Kidney epithelial cell (primary cell): ENCODE results near the gene ADAM23. TPM values are rescaled to one million over a fixed set of nuclear protein-coding genes. Genes with fewer than 3 reads are reported as not detected.

Experiments
- DNase-seq: peaks from one replicate; pipeline ENCODE4 v3.0.0-alpha.2; 2010; ENCODE audit warnings: low read depth
- H3K27me3 ChIP-seq: 2 replicates; pipeline ENCODE4 v1.6.0; 2011; ENCODE audit warnings: low read length; ENCODE audit not compliant: control insufficient read depth, insufficient read depth
- H3K36me3 ChIP-seq: 2 replicates; pipeline ENCODE4 v1.5.1; 2011; ENCODE audit warnings: low read length; ENCODE audit not compliant: control insufficient read depth, insufficient read depth
- H3K4me3 ChIP-seq: 2 replicates; pipeline ENCODE4 v1.5.1; 2011; ENCODE audit warnings: low read depth, mild to moderate bottlenecking, control low read depth, low read length
- total RNA-seq: library from RNA; depleted of rRNA; stranded (reverse); fragments of >200 nt; gene quantifications from 2 replicates; pipeline ENCODE4 v1.2.3, GENCODE V29; 2015
- TF ChIP-seq, protein P1 (sequence below): IDR thresholded peaks from 2 replicates; pipeline ENCODE4 v1.5.1; 2011; ENCODE audit warnings: mild to moderate bottlenecking, moderate library complexity, low read length, control low read depth, inconsistent platforms; ENCODE audit not compliant: insufficient read depth, poor library complexity, severe bottlenecking

The ADAM23 gene
- total RNA-seq, 1 donor from 2014 or later, result 0.21 TPM

- Histone ChIP-seq H3K4me3 (no peak overlapping the region), H3K27me3 (no peaks in the 10 kb centered on the region), H3K36me3 (no peaks in the 10 kb centered on the region)
- TF ChIP-seq, protein P1, sequence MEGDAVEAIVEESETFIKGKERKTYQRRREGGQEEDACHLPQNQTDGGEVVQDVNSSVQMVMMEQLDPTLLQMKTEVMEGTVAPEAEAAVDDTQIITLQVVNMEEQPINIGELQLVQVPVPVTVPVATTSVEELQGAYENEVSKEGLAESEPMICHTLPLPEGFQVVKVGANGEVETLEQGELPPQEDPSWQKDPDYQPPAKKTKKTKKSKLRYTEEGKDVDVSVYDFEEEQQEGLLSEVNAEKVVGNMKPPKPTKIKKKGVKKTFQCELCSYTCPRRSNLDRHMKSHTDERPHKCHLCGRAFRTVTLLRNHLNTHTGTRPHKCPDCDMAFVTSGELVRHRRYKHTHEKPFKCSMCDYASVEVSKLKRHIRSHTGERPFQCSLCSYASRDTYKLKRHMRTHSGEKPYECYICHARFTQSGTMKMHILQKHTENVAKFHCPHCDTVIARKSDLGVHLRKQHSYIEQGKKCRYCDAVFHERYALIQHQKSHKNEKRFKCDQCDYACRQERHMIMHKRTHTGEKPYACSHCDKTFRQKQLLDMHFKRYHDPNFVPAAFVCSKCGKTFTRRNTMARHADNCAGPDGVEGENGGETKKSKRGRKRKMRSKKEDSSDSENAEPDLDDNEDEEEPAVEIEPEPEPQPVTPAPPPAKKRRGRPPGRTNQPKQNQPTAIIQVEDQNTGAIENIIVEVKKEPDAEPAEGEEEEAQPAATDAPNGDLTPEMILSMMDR, result no peak
- DNase-seq, result no peak
Observed at GRCh38 chr2:206603243-206603642, 159.9 kb downstream of the ADAM23 start.

DNA sequence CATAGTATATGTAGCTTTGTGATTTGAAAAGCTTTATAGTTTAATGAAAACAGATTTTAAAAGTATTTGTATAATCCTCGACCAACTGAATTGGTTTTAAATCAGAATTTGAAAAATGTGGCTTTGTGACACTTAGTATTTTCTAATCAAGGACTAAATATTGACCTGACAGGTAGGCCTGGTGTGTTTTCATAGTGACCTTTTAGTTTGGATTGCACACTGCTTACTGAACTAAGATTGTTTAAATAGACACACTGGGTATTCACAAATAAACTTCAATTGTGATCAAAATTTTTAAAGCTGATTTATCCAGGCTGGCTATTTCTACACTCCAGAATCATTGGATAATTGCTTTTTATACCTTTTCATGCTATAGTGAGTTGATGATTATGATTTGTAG, 167.1 kb downstream of the ADAM23 start:
- Histone ChIP-seq H3K27me3 (no peaks in the 10 kb centered on the region), H3K36me3 (no peaks in the 10 kb centered on the region), H3K4me3 (no peak overlapping the region)
- no peak for DNase-seq
- TF ChIP-seq, protein P1, result no peak

DNA sequence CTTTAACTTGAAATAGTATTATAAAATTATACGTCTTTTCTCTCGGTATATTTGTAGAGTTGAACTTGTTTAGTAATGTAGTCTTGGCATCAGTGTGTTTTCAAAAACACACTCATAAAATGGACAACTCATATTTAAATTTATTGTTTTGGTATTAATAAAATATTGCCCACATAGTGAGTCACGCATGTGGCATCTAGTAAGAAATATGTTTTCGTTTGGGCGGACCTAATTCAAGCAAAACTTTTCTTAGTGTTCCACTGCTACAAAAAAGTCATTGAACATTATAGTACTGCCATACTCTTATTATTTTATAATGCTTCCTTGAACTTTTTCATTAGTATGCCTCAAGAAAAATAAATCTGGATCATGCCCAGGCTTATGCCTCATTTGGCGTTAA, 167.9 kb downstream of the ADAM23 start:
- H3K4me3 ChIP-seq, result no peak overlapping the region
- H3K27me3 ChIP-seq, result no peaks in the 10 kb centered on the region
- TF ChIP-seq, protein P1, result no peak
- DNase-seq, result no peak
- H3K36me3 ChIP-seq, result no peaks in the 10 kb centered on the region

DNA sequence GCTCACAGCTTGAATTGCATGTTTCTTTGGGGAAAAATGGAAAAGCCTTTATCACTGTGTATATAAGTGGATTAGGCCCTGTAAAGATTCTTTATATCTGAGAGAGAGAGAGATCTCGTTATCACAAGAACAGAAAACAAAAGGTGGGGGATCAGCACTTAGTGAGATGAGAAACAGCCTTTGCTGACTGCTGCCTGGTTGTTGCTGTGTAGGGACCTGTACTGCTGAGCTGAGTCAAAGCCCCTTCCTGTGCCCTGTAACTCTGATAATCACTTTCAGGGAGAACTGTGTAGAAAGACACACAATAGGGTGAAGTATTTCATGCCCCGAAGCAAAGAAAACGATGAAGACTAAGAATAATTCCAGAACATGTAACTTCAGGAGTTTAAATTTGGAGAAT, 168.4 kb downstream of the ADAM23 start:
- DNase-seq, result no peak
- TF ChIP-seq, protein P1, result no peak
- H3K4me3 ChIP-seq, result no peak overlapping the region
- no peaks in the 10 kb centered on the region for H3K36me3 ChIP-seq
- no peaks in the 10 kb centered on the region for H3K27me3 ChIP-seq

GRCh38 chr2:206614811-206615210, 171.5 kb downstream of the ADAM23 start:
- no peak for DNase-seq
- H3K4me3 ChIP-seq, result no peak overlapping the region
- TF ChIP-seq, protein P1, result no peak
- H3K36me3 ChIP-seq, result no peaks in the 10 kb centered on the region
- H3K27me3 ChIP-seq, result no peaks in the 10 kb centered on the region

- no peaks in the 10 kb centered on the region for H3K27me3 ChIP-seq
- no peak for DNase-seq
- H3K36me3 ChIP-seq, result no peaks in the 10 kb centered on the region
- TF ChIP-seq, protein P1, result no peak
- no peak overlapping the region for H3K4me3 ChIP-seq
Observed at GRCh38 chr2:206615417-206616089, 172.2 kb downstream of the ADAM23 start.
